Panc1 (cell line): ENCODE data around the gene PIK3R6. TPM values are rescaled to one million over a fixed set of nuclear protein-coding genes. Genes with fewer than 3 reads are reported as not detected.

Experiments used
- ATAC-seq: fragments of 200-7000 bp; cut with Tn5 transposase; 2 replicates; pipeline ENCODE4 v1.9.1; 2020; ENCODE audit warnings: mild to moderate bottlenecking, moderate library complexity
- BruUV-seq: library from RNA; stranded (reverse); fragments of 400-500 nt; replicated peaks from 2 replicates; lab custom pipeline; 2021; lab: Mats Ljungman, UMichigan
- CTCF ChIA-PET: fragments of 300-600 bp; sonication (Branson Sonifier 250); formaldehyde crosslinking; loops from one replicate; lab custom pipeline; 2022; ENCODE audit warnings: antibody characterized with exemption; lab: Charles Lee
- POLR2A ChIA-PET: fragments of 300-600 bp; sonication (Branson Sonifier 250); formaldehyde crosslinking; loops from one replicate; lab custom pipeline; 2022; ENCODE audit warnings: antibody characterized with exemption; lab: Charles Lee
- DNase-seq: peaks from one replicate; pipeline ENCODE4 v3.0.0-alpha.2; 2010; ENCODE audit warnings: low read depth, low spot score
- H3K27ac ChIP-seq: 2 replicates; pipeline ENCODE4 v1.5.1; 2011; ENCODE audit warnings: mild to moderate bottlenecking, low read length, inconsistent platforms
- H3K27me3 ChIP-seq: fragments of 200-500 bp; sonication (Bioruptor generic); 2 replicates; pipeline ENCODE4 v1.6.0; 2014; ENCODE audit warnings: low read length, inconsistent platforms; ENCODE audit not compliant: control insufficient read depth, insufficient read depth
- H3K36me3 ChIP-seq: fragments of 200-500 bp; sonication (Bioruptor generic); 2 replicates; pipeline ENCODE4 v1.5.1; 2014; ENCODE audit warnings: inconsistent platforms, mild to moderate bottlenecking, low read length, moderate library complexity; ENCODE audit not compliant: control insufficient read depth, insufficient read depth
- H3K4me1 ChIP-seq: 2 replicates; pipeline ENCODE4 v1.5.1; 2011; ENCODE audit warnings: inconsistent platforms, mild to moderate bottlenecking, low read length, moderate library complexity; ENCODE audit not compliant: control insufficient read depth, insufficient read depth
- H3K4me3 ChIP-seq, 2 experiments: 2 replicates each; pipeline ENCODE4 v1.5.1; 2011 to 2012; ENCODE audit warnings: low read depth in 2 of 2, low read length in 2 of 2, mild to moderate bottlenecking in 2 of 2, inconsistent platforms in 1 of 2, moderate library complexity in 1 of 2
- H3K9me3 ChIP-seq: fragments of 200-500 bp; sonication (Bioruptor generic); 2 replicates; pipeline ENCODE4 v1.5.1; 2014; ENCODE audit warnings: low read depth, mild to moderate bottlenecking, inconsistent platforms, low read length, moderate library complexity; ENCODE audit not compliant: control insufficient read depth, insufficient read depth
- POLR2AphosphoS5 ChIP-seq: IDR thresholded peaks from 2 replicates; pipeline ENCODE4 v1.6.1; 2012; ENCODE audit warnings: mild to moderate bottlenecking, low read depth, low read length, moderate library complexity
- SIN3A ChIP-seq: IDR thresholded peaks from 2 replicates; pipeline ENCODE4 v1.6.1; 2012; ENCODE audit warnings: low read depth, mild to moderate bottlenecking, low read length, moderate library complexity, borderline replicate concordance; ENCODE audit not compliant: insufficient read depth
- TCF7L2 ChIP-seq: IDR thresholded peaks from 2 replicates; pipeline ENCODE4 v1.6.1; 2011; ENCODE audit warnings: mild to moderate bottlenecking, low read depth, low read length, inconsistent platforms
- in situ Hi-C: cut with HindIII; loops from 2 replicates; pipeline ENCODE4 v1.10.0; 2016; ENCODE audit warnings: low sequenced_read_pairs, low pct_unique_long_range_greater_than_20kb
- intact Hi-C: fragments of 100-400 bp; cut with micrococcal nuclease; formaldehyde crosslinking; loops from one replicate; pipeline ENCODE4 v1.10.0; 2022; ENCODE audit not compliant: unreplicated experiment
- total RNA-seq: library from RNA; stranded (reverse); gene quantifications from one replicate; pipeline ENCODE4 v1.2.1, GENCODE V29; 2021; ENCODE audit not compliant: unreplicated experiment
- TF ChIP-seq, protein P1 (sequence below), 2 experiments: IDR thresholded peaks; 2 replicates each; pipeline ENCODE4 v1.6.1; 2011 to 2012; ENCODE audit warnings: low read depth in 2 of 2, control low read depth in 1 of 2, low read length in 1 of 2, mild to moderate bottlenecking in 1 of 2, moderate library complexity in 1 of 2; ENCODE audit not compliant: insufficient read depth in 1 of 2
- TF ChIP-seq, protein P2 (sequence below): fragments of 450-650 bp; IDR thresholded peaks from 2 replicates; pipeline ENCODE4 v1.5.1; 2017; ENCODE audit warnings: mild to moderate bottlenecking

PIK3R6 gene
- total RNA-seq, 1 experiment from 2014 or later = not detected

DNA sequence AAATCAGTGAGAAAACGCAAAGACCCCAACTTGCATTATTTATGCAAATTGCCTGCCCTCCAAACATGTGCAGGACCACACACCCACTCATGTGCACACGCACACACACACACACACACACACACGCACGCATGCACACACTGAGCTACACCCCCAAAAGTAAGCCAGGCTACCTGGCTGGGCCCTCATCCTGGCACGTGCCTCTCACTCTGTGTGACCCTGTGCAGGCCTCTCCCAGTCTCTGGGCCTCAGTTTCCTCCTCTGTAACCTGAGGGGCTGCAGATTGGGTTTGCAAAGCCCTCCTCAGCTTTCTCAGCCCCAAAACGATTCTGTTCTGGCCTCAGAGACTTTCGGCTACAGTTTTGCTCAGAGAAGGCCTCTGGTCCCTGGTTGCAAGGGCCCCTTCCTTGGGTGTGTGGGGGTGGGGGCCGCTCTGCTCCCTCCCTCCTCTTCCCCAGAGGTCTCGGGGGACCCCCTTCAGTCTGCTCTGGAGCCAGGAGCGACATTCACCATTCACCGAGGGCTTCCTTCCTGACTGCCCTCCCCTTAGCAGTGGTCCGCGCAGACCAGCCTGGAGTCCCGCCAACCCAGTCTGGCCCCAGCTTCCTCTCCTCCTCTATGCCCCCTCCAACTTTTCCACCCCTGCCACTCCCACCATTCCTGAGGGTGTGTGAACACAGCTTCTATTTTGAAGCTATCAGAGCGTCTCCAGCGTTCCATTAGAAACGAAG lies 5.4 kb upstream of the PIK3R6 start:
- no peak overlapping the region for H3K27ac ChIP-seq
- ATAC-seq (no peak), DNase-seq (no peak)
- TF ChIP-seq, protein P1, sequence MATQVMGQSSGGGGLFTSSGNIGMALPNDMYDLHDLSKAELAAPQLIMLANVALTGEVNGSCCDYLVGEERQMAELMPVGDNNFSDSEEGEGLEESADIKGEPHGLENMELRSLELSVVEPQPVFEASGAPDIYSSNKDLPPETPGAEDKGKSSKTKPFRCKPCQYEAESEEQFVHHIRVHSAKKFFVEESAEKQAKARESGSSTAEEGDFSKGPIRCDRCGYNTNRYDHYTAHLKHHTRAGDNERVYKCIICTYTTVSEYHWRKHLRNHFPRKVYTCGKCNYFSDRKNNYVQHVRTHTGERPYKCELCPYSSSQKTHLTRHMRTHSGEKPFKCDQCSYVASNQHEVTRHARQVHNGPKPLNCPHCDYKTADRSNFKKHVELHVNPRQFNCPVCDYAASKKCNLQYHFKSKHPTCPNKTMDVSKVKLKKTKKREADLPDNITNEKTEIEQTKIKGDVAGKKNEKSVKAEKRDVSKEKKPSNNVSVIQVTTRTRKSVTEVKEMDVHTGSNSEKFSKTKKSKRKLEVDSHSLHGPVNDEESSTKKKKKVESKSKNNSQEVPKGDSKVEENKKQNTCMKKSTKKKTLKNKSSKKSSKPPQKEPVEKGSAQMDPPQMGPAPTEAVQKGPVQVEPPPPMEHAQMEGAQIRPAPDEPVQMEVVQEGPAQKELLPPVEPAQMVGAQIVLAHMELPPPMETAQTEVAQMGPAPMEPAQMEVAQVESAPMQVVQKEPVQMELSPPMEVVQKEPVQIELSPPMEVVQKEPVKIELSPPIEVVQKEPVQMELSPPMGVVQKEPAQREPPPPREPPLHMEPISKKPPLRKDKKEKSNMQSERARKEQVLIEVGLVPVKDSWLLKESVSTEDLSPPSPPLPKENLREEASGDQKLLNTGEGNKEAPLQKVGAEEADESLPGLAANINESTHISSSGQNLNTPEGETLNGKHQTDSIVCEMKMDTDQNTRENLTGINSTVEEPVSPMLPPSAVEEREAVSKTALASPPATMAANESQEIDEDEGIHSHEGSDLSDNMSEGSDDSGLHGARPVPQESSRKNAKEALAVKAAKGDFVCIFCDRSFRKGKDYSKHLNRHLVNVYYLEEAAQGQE (IDR thresholded peaks at IDR 0.05; ENCODE audit: insufficient read depth in 1 of 2, low read depth in 2 of 2, low read length in 1 of 2) = no peak
- TF ChIP-seq TCF7L2 = no peak
- no peak for TF ChIP-seq SIN3A
- no peak for TF ChIP-seq POLR2AphosphoS5
- TF ChIP-seq, protein P2, sequence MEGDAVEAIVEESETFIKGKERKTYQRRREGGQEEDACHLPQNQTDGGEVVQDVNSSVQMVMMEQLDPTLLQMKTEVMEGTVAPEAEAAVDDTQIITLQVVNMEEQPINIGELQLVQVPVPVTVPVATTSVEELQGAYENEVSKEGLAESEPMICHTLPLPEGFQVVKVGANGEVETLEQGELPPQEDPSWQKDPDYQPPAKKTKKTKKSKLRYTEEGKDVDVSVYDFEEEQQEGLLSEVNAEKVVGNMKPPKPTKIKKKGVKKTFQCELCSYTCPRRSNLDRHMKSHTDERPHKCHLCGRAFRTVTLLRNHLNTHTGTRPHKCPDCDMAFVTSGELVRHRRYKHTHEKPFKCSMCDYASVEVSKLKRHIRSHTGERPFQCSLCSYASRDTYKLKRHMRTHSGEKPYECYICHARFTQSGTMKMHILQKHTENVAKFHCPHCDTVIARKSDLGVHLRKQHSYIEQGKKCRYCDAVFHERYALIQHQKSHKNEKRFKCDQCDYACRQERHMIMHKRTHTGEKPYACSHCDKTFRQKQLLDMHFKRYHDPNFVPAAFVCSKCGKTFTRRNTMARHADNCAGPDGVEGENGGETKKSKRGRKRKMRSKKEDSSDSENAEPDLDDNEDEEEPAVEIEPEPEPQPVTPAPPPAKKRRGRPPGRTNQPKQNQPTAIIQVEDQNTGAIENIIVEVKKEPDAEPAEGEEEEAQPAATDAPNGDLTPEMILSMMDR = no peak
- POLR2A ChIA-PET = no interaction called here
- no peak overlapping the region for H3K4me3 ChIP-seq
- intact Hi-C loops = no loop called here
- H3K36me3 ChIP-seq = no peaks in the 10 kb centered on the region
- H3K4me1 ChIP-seq = no peaks in the 10 kb centered on the region
- no peaks in the 10 kb centered on the region for H3K9me3 ChIP-seq
- CTCF ChIA-PET = interaction anchor here (0.6 kb wide), 1 partner anchor 41 kb away, joined by 3 read pairs; no protein-coding TSS in a partner anchor
- in situ Hi-C loops = no loop called here
- peaks cover 3% of the 10 kb centered on the region for H3K27me3 ChIP-seq
- BruUV-seq = no TSS peak

DNA sequence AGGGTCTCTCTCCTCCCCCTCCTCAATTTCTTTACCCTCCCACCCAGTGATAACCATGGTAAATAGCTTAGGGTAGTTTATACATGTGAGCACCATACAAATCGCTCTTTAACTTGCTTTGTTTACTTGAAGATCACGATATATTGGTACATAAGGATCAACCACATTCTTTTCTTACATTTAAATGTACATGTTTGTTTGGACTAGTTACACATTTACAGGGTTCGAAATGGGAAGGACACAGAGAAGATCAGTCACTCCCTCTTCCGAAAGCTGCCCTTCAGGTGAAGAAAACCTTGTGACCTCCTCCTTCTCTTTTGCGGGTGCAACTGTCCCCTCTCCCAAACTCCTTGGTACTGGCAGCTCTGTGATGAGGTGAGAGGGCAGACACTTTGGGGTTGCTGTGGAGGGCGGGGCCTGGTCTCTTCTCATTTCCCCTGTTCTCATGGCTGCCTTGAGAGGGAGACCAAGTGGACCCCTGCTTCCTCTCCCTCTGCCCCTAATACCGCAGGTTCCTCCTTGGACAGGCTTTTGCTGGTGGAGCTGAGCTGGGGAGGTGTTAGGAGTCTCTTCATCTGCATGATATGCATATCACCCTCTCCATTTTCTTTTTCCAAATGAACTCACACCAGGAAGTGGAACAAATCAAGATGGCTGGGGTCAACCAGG lies 4.7 kb upstream of the PIK3R6 start:
- intact Hi-C loops = no loop called here
- H3K4me3 ChIP-seq = no peak overlapping the region
- DNase-seq = no peak
- H3K27ac ChIP-seq = no peak overlapping the region
- H3K36me3 ChIP-seq = no peaks in the 10 kb centered on the region
- no peaks in the 10 kb centered on the region; the same call in 1 of the 2 replicates for H3K27me3 ChIP-seq
- ChIA-PET CTCF (no interaction called here), POLR2A (no interaction called here)
- BruUV-seq = no TSS peak
- in situ Hi-C loops = no loop called here
- TF ChIP-seq SIN3A (no peak), POLR2AphosphoS5 (no peak), TCF7L2 (no peak)
- TF ChIP-seq, protein P1 (IDR thresholded peaks at IDR 0.05; ENCODE audit: insufficient read depth in 1 of 2, low read depth in 2 of 2, low read length in 1 of 2) = no peak
- TF ChIP-seq, protein P2 = no peak
- no peak for ATAC-seq
- no peaks in the 10 kb centered on the region for H3K4me1 ChIP-seq
- no peaks in the 10 kb centered on the region for H3K9me3 ChIP-seq
